Fibroblast of villous mesenchyme (primary cell): ENCODE measurements around the gene ANKRD40CL. TPM values are rescaled to one million over a fixed set of nuclear protein-coding genes. Genes with fewer than 3 reads are reported as not detected.
"Not testable (repeated sequence)": the region's sequence is repeated elsewhere in the genome, so short reads cannot be mapped to it uniquely, and the experiment has no call there.

Experiments
- DNase-seq: peaks from one replicate; pipeline ENCODE4 v3.0.0-alpha.2; 2010; ENCODE audit warnings: low read depth
- H3K4me3 ChIP-seq: 2 replicates; pipeline ENCODE4 v1.5.1; 2011; ENCODE audit warnings: low read depth, mild to moderate bottlenecking, low read length
- CTCF ChIP-seq: IDR thresholded peaks from 2 replicates; pipeline ENCODE4 v1.5.1; 2012; ENCODE audit warnings: low read depth, mild to moderate bottlenecking, low read length; ENCODE audit not compliant: insufficient read depth
- total RNA-seq: library from RNA; depleted of rRNA; stranded (reverse); fragments of >200 nt; gene quantifications from 2 replicates; pipeline ENCODE4 v1.2.3, GENCODE V29; 2012

ANKRD40CL gene
- total RNA-seq, 1 donor, result not detected

- DNase-seq, result peak; percentile 67
- H3K4me3 ChIP-seq, result no peak overlapping the region
- TF ChIP-seq CTCF, result no peak
Measured at GRCh38 chr17:50807009-50807408, 39.7 kb upstream of the ANKRD40CL start.

- no peak for TF ChIP-seq CTCF
- DNase-seq, result no peak
- no peak overlapping the region for H3K4me3 ChIP-seq
Measured at GRCh38 chr17:50806141-50806643, 38.9 kb upstream of the ANKRD40CL start.

GRCh38 chr17:50805486-50805885, 38.2 kb upstream of the ANKRD40CL start:
- TF ChIP-seq CTCF, result no peak
- no peak for DNase-seq
- no peak overlapping the region for H3K4me3 ChIP-seq

GRCh38 chr17:50804749-50805475, 37.6 kb upstream of the ANKRD40CL start:
- not testable (repeated sequence) for H3K4me3 ChIP-seq, DNase-seq

- no peak for TF ChIP-seq CTCF
- DNase-seq, result no peak
Measured at GRCh38 chr17:50803676-50804075, 36.4 kb upstream of the ANKRD40CL start.

GRCh38 chr17:50802609-50803571, 35.6 kb upstream of the ANKRD40CL start:
- no peak for DNase-seq
- TF ChIP-seq CTCF, result no peak
- H3K4me3 ChIP-seq, result no peak overlapping the region

More at GRCh38 chr17:50803676-50804075, 36.4 kb upstream of the ANKRD40CL start:
- H3K4me3 ChIP-seq, result no peak overlapping the region

GRCh38 chr17:50800196-50800700, 32.9 kb upstream of the ANKRD40CL start:
- no peak for DNase-seq
- no peak overlapping the region for H3K4me3 ChIP-seq
- TF ChIP-seq CTCF, result no peak
